Gastroesophageal sphincter (tissue), 4 donors: ENCODE measurements around the gene AMH. TPM values are rescaled to one million over a fixed set of nuclear protein-coding genes. Genes with fewer than 3 reads are reported as not detected.
"Not testable (repeated sequence)": the region's sequence is repeated elsewhere in the genome, so short reads cannot be mapped to it uniquely, and the experiment has no call there.

Experiments
- ATAC-seq: fragments of 150-250 bp; one replicate; pipeline ENCODE4 v1.9.1; 2016; ENCODE audit warnings: mild to moderate bottlenecking, moderate library complexity
- H3K27ac ChIP-seq, 4 donors: fragments of 200-600 bp; sonication (generic) in 3 of 4; 1 replicate in 3 of 4; 2 replicates in 1 of 4; pipeline ENCODE4 v1.5.1; 2016 to 2019
- H3K27me3 ChIP-seq: fragments of 200-600 bp; sonication (generic); one replicate; pipeline ENCODE4 v1.5.1; 2019
- H3K36me3 ChIP-seq, 2 donors: fragments of 200-600 bp; sonication (generic); one replicate each; pipeline ENCODE4 v1.5.1; 2019; ENCODE audit warnings: control low read depth in 1 of 2
- H3K4me1 ChIP-seq, 3 donors: fragments of 200-600 bp; sonication (generic); 1 replicate in 2 of 3; 2 replicates in 1 of 3; pipeline ENCODE4 v1.5.1; 2016 to 2019; ENCODE audit warnings: control low read depth in 2 of 3
- H3K4me3 ChIP-seq, 2 donors: fragments of 200-600 bp; sonication (generic); one replicate each; pipeline ENCODE4 v1.5.1; 2019; ENCODE audit warnings: mild to moderate bottlenecking in 1 of 2, moderate library complexity in 1 of 2
- H3K9me3 ChIP-seq, 3 donors: fragments of 200-600 bp; sonication (generic); one replicate each; pipeline ENCODE4 v1.5.1; 2017 to 2019; ENCODE audit warnings: control low read depth in 2 of 3
- CTCF ChIP-seq, 4 experiments: fragments of 200-600 bp in 2 of 4; fragments of 450-650 bp in 2 of 4; sonication (generic) in 1 of 4; IDR thresholded peaks; one replicate each; pipeline ENCODE4 v1.5.1; 2017 to 2019; ENCODE audit warnings: antibody characterized with exemption in 4 of 4, mild to moderate bottlenecking in 2 of 4, moderate library complexity in 2 of 4
- EP300 ChIP-seq: sonication (generic); formaldehyde crosslinking; IDR thresholded peaks from one replicate; pipeline ENCODE4 v1.6.1; 2017; ENCODE audit warnings: antibody characterized with exemption, mild to moderate bottlenecking
- POLR2A ChIP-seq, 2 donors: fragments of 450-650 bp; IDR thresholded peaks; one replicate each; pipeline ENCODE4 v1.6.1; 2017; ENCODE audit warnings: antibody characterized with exemption in 2 of 2, mild to moderate bottlenecking in 2 of 2, moderate library complexity in 1 of 2
- POLR2AphosphoS5 ChIP-seq: sonication (generic); formaldehyde crosslinking; IDR thresholded peaks from one replicate; pipeline ENCODE4 v1.6.1; 2017; ENCODE audit warnings: antibody characterized with exemption
- WGBS, 2 donors: methylation state at CpG; one replicate each; pipeline ENCODE4 v1.1.5; 2018; ENCODE audit warnings: low coverage in 1 of 2; 5-methylcytosine and 5-hydroxymethylcytosine counted together
- total RNA-seq, 4 donors: library from RNA; depleted of rRNA; stranded (reverse); fragments of >200 nt; gene quantifications; one replicate each; pipeline ENCODE4 v1.1.0, GENCODE V29; 2016

AMH gene
- total RNA-seq, 4 donors from 2014 or later = 0.23 to 1.2 (median 0.47) TPM

DNA sequence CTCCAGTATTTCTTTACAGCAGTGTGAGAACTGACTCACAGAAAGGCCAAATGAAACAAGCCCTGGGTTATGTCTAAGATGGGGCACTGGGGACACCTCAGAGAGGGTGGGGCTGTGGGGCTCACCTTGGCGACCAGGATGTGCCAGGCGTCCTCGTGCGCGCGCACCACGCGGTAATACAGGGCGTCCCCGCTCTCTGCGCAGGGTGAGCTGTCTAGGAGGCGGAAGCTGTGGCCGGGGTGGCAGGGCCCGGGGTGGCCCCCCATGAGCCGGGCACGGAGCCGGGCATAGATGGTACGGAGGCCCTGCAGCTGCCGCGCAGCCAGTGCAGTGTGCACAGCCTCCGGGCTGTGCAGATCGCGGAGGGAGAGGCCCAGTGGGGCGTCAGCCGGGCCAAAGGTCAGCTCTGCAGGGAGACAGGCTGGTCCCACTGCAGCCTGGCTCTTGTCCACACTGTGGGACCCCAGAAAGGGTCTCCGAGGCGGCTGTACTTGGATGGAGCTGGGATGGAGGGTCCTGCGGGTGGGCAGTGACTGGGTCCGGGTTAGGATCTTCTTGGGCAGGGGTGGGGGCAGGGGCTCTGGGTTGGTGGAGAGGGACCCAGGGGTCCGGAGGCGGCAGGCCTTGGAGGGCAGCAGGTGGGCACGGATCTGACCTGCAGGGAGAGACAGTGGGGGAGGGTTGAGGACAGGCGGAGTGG is 29.5 kb downstream of the AMH start:
- TF ChIP-seq POLR2A (IDR thresholded peaks at IDR 0.05) = no peak
- TF ChIP-seq POLR2AphosphoS5 = no peak
- TF ChIP-seq EP300 = no peak
- no peak for TF ChIP-seq CTCF (IDR thresholded peaks at IDR 0.05)
- WGBS, 2 donors = 76% methylated on average over 4 to 5 of the region's 33 CpGs
- Histone ChIP-seq H3K4me3 (no peak overlapping the region), H3K4me1 (peaks cover 0 to 57% (median 20%) of the 10 kb centered on the region in 3 donors), H3K36me3 (peaks cover 0 to 24% of the 10 kb centered on the region in 2 donors), H3K27ac (no peak overlapping the region), H3K9me3 (no peaks in the 10 kb centered on the region), H3K27me3 (no peaks in the 10 kb centered on the region)
- no peak for ATAC-seq

DNA sequence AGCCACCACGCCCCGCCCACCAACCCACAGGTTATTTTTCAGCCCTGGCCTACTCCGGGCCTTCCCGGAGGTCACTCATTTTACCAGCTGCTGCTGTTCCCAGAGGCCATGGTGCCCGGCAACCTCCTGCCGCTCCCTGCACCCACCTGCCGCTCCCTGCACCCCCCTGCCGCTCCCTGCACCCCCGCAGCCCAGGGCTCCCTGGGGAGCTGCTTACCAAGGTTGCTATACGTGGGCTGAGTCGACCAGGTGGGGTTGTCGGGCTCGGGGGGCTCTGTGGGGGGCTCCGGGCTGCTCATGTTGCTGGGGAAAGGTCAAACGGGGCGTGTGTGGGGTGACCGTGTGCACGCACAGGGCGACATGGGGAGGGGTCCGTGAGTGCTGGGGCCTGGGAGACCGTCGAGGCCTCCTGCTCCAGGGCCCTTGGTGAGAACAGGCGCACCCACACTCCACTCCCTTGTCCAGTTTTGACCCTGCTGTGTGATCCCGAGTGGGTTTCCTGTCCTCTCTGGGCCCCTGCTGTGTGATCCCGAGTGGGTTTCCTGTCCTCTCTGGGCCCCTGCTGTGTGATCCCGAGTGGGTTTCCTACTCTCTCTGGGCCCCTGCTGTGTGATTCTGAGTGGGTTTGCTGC is 31.6 kb downstream of the AMH start:
- TF ChIP-seq POLR2AphosphoS5 = no peak
- TF ChIP-seq EP300 = no peak
- TF ChIP-seq POLR2A (IDR thresholded peaks at IDR 0.05) = no peak
- no peak for TF ChIP-seq CTCF (IDR thresholded peaks at IDR 0.05)
- H3K4me1 ChIP-seq = peaks cover 0 to 36% (median 6%) of the 10 kb centered on the region in 3 donors
- 100% methylated on average over 1 of the region's 26 CpGs; no CpG with 5 or more reads in 1 of the 2 donors for WGBS, 2 donors
- H3K27ac ChIP-seq = no peak overlapping the region
- H3K9me3 ChIP-seq = no peaks in the 10 kb centered on the region
- H3K27me3 ChIP-seq = no peaks in the 10 kb centered on the region
- H3K4me3 ChIP-seq = no peak overlapping the region
- H3K36me3 ChIP-seq = peaks cover 0 to 18% of the 10 kb centered on the region in 2 donors
- ATAC-seq = no peak

GRCh38 chr19:2281265-2282061 is 32.3 kb downstream of the AMH start:
- 0 to 20% methylated on average over 1 to 4 of the region's 16 CpGs for WGBS, 2 donors
- Histone ChIP-seq H3K27ac (peak overlapping the region in 2 of 4 donors; percentile 49 to 66), H3K4me1 (peaks cover 0 to 29% (median 0%) of the 10 kb centered on the region in 3 donors), H3K36me3 (peaks cover 0 to 11% of the 10 kb centered on the region in 2 donors), H3K4me3 (peak overlapping the region in 1 of 2 donors; percentile 46)
- not testable (repeated sequence) for H3K9me3 ChIP-seq, ATAC-seq, H3K27me3 ChIP-seq

- peak within 1 kb of the TSS in 2 of 4 donors; percentile 49 to 66 for H3K27ac ChIP-seq
- 20 to 30% methylated on average over 2 to 10 of the region's 41 CpGs for WGBS, 2 donors
- H3K36me3 ChIP-seq = peaks cover 0 to 3% of the 10 kb centered on the region in 2 donors
- peaks cover 0 to 22% (median 0%) of the 10 kb centered on the region in 3 donors for H3K4me1 ChIP-seq
- H3K9me3 ChIP-seq = no peaks in the 10 kb centered on the region
- H3K4me3 ChIP-seq = peak within 1 kb of the TSS in 1 of 2 donors; percentile 46
- TF ChIP-seq POLR2AphosphoS5 (no peak), CTCF (IDR thresholded peaks at IDR 0.05) (no peak), EP300 (no peak), POLR2A (IDR thresholded peaks at IDR 0.05) (no peak)
- ATAC-seq = peak; percentile 75
- H3K27me3 ChIP-seq = no peaks in the 10 kb centered on the region
Observed at GRCh38 chr19:2282062-2282861, 33.1 kb downstream of the AMH start, which contains the start of gene PEAK3. TSS of gene PEAK3 (minus strand) at chr19:2282175. CDS start at chr19:2280931, 1,244 bp downstream.
